Osteocyte (in vitro differentiated cells): ENCODE measurements around the gene TICRR. TPM values are rescaled to one million over a fixed set of nuclear protein-coding genes. Genes with fewer than 3 reads are reported as not detected.

ENCODE experiments used
- DNase-seq: peaks from one replicate; pipeline ENCODE4 v3.0.0; 2021; ENCODE audit warnings: mixed read lengths; ENCODE audit not compliant: unreplicated experiment; ENCODE audit errors: extremely low spot score
- H3K27ac Mint-ChIP-seq: one replicate; pipeline ENCODE4 v1.8.0; 2021; ENCODE audit warnings: mild to moderate bottlenecking, mixed read lengths; ENCODE audit not compliant: unreplicated experiment
- H3K27me3 Mint-ChIP-seq: one replicate; pipeline ENCODE4 v1.8.0; 2021; ENCODE audit warnings: mixed read lengths; ENCODE audit not compliant: unreplicated experiment
- H3K36me3 Mint-ChIP-seq: one replicate; pipeline ENCODE4 v1.8.0; 2021; ENCODE audit warnings: mixed read lengths; ENCODE audit not compliant: unreplicated experiment
- H3K4me1 Mint-ChIP-seq: one replicate; pipeline ENCODE4 v1.8.0; 2021; ENCODE audit warnings: mixed read lengths; ENCODE audit not compliant: unreplicated experiment
- H3K4me3 Mint-ChIP-seq: one replicate; pipeline ENCODE4 v1.8.0; 2021; ENCODE audit warnings: mild to moderate bottlenecking, moderate library complexity, mixed read lengths; ENCODE audit not compliant: unreplicated experiment
- H3K9me3 Mint-ChIP-seq: one replicate; pipeline ENCODE4 v1.8.0; 2021; ENCODE audit warnings: mixed read lengths; ENCODE audit not compliant: unreplicated experiment
- CTCF ChIP-seq: fragments of 200-600 bp; sonication (generic); IDR thresholded peaks from 2 replicates; pipeline ENCODE4 v1.5.0; 2021; ENCODE audit warnings: antibody characterized with exemption, mild to moderate bottlenecking, moderate library complexity
- total RNA-seq: library from RNA; stranded (reverse); gene quantifications from 2 replicates; pipeline ENCODE4 v1.2.1, GENCODE V29; 2021

The TICRR gene
- total RNA-seq, 1 donor from 2014 or later, result 2.1 TPM

- Mint-ChIP-seq H3K4me3 (no peak overlapping the region), H3K27ac (no peak overlapping the region), H3K9me3 (no peaks in the 10 kb centered on the region), H3K36me3 (peaks cover 24% of the 10 kb centered on the region), H3K27me3 (no peaks in the 10 kb centered on the region), H3K4me1 (peaks cover 10% of the 10 kb centered on the region)
- no peak for TF ChIP-seq CTCF
- no peak for DNase-seq
Measured at GRCh38 chr15:89649013-89649625, 73.8 kb downstream of the TICRR start.

GRCh38 chr15:89649716-89650115 lies 74.4 kb downstream of the TICRR start:
- no peak overlapping the region for H3K27ac Mint-ChIP-seq
- peaks cover 16% of the 10 kb centered on the region for H3K4me1 Mint-ChIP-seq
- H3K36me3 Mint-ChIP-seq, result peaks cover 21% of the 10 kb centered on the region
- no peak for TF ChIP-seq CTCF
- no peak overlapping the region for H3K4me3 Mint-ChIP-seq
- no peak for DNase-seq
- H3K27me3 Mint-ChIP-seq, result no peaks in the 10 kb centered on the region
- no peaks in the 10 kb centered on the region for H3K9me3 Mint-ChIP-seq

GRCh38 chr15:89652131-89652530 lies 76.9 kb downstream of the TICRR start:
- H3K4me3 Mint-ChIP-seq, result no peak overlapping the region
- no peak for TF ChIP-seq CTCF
- DNase-seq, result no peak
- H3K36me3 Mint-ChIP-seq, result peaks cover 11% of the 10 kb centered on the region
- no peak overlapping the region for H3K27ac Mint-ChIP-seq
- no peaks in the 10 kb centered on the region for H3K27me3 Mint-ChIP-seq
- H3K9me3 Mint-ChIP-seq, result no peaks in the 10 kb centered on the region
- H3K4me1 Mint-ChIP-seq, result peaks cover 18% of the 10 kb centered on the region

- no peaks in the 10 kb centered on the region for H3K9me3 Mint-ChIP-seq
- TF ChIP-seq CTCF, result no peak
- peaks cover 15% of the 10 kb centered on the region for H3K4me1 Mint-ChIP-seq
- H3K4me3 Mint-ChIP-seq, result no peak overlapping the region
- no peak for DNase-seq
- H3K27me3 Mint-ChIP-seq, result no peaks in the 10 kb centered on the region
- no peak overlapping the region for H3K27ac Mint-ChIP-seq
- H3K36me3 Mint-ChIP-seq, result peaks cover 8% of the 10 kb centered on the region
Measured at GRCh38 chr15:89652666-89653065, 77.4 kb downstream of the TICRR start.

GRCh38 chr15:89653578-89653977 lies 78.3 kb downstream of the TICRR start:
- no peak for TF ChIP-seq CTCF
- Mint-ChIP-seq H3K4me1 (peaks cover 15% of the 10 kb centered on the region), H3K36me3 (peaks cover 8% of the 10 kb centered on the region), H3K9me3 (no peaks in the 10 kb centered on the region), H3K27ac (peak overlapping the region; percentile 53), H3K4me3 (peak overlapping the region; percentile 42), H3K27me3 (no peaks in the 10 kb centered on the region)
- no peak for DNase-seq
